NCI-H2196 treated with DMSO at 0.1 percent for 48 hours (cell line): ENCODE data around the gene SFXN5.
"Not testable (repeated sequence)": the region's sequence is repeated elsewhere in the genome, so short reads cannot be mapped to it uniquely, and the experiment has no call there.

Experiments used
- DNase-seq: peaks from one replicate; lab custom pipeline; 2025; ENCODE audit not compliant: unreplicated experiment; lab: John Stamatoyannopoulos, UW

The SFXN5 gene

GRCh38 chr2:73078457-73079411, 7.2 kb upstream of the SFXN5 start:
- DNase-seq = no peak

GRCh38 chr2:73077424-73077795, 5.9 kb upstream of the SFXN5 start:
- no peak for DNase-seq

GRCh38 chr2:73076701-73077423, 5.3 kb upstream of the SFXN5 start:
- no peak for DNase-seq

- DNase-seq = no peak
Measured at GRCh38 chr2:73075477-73076373, 4.2 kb upstream of the SFXN5 start.

- no peak for DNase-seq
Measured at GRCh38 chr2:73074110-73075069, 2.9 kb upstream of the SFXN5 start.

GRCh38 chr2:73072416-73072815, 904 bp upstream of the SFXN5 start:
- DNase-seq = no peak

- no peak for DNase-seq
Measured at GRCh38 chr2:73072129-73072395, 550 bp upstream of the SFXN5 start.

- no peak for DNase-seq
Measured at GRCh38 chr2:73070643-73071359, 711 bp downstream of the SFXN5 start.

GRCh38 chr2:73069855-73070642, 1.5 kb downstream of the SFXN5 start:
- no peak for DNase-seq

- no peak for DNase-seq
Measured at GRCh38 chr2:73069041-73069854, 2.3 kb downstream of the SFXN5 start.

GRCh38 chr2:73068147-73068546, 3.4 kb downstream of the SFXN5 start:
- DNase-seq = no peak

- DNase-seq = no peak
Measured at GRCh38 chr2:73067043-73067442, 4.5 kb downstream of the SFXN5 start.

GRCh38 chr2:73065070-73065469, 6.4 kb downstream of the SFXN5 start:
- not testable (repeated sequence) for DNase-seq

GRCh38 chr2:73063909-73064875, 7.3 kb downstream of the SFXN5 start:
- DNase-seq = no peak

- DNase-seq = no peak
Measured at GRCh38 chr2:73063472-73063871, 8.0 kb downstream of the SFXN5 start.

- no peak for DNase-seq
Measured at GRCh38 chr2:73059106-73059505, 12.4 kb downstream of the SFXN5 start.

GRCh38 chr2:73054980-73055379, 16.5 kb downstream of the SFXN5 start:
- DNase-seq = no peak
